Astrocyte (in vitro differentiated cells and primary cell): ENCODE measurements around the gene MAPK9. TPM values are rescaled to one million over a fixed set of nuclear protein-coding genes. Genes with fewer than 3 reads are reported as not detected.

Source experiments
- DNase-seq: peaks from one replicate; pipeline ENCODE4 v3.0.0-alpha.2; 2010; ENCODE audit warnings: low read depth
- FAIRE-seq: peaks from 2 replicates; lab custom pipeline; 2011; peaks lifted over from hg19 to GRCh38; lab: Jason Lieb, UNC
- H2AFZ ChIP-seq: 2 replicates; pipeline ENCODE4 v1.6.0; 2012; ENCODE audit warnings: low read depth, low read length, inconsistent platforms
- H3K27ac ChIP-seq: 2 replicates; pipeline ENCODE4 v1.5.1; 2011; ENCODE audit warnings: low read depth, low read length, inconsistent platforms
- H3K27me3 ChIP-seq: 2 replicates; pipeline ENCODE4 v1.6.0; 2011; ENCODE audit warnings: low read length, inconsistent platforms; ENCODE audit not compliant: insufficient read depth
- H3K36me3 ChIP-seq: 2 replicates; pipeline ENCODE4 v1.5.1; 2011; ENCODE audit warnings: low read length, inconsistent platforms; ENCODE audit not compliant: insufficient read depth
- H3K4me1 ChIP-seq: 2 replicates; pipeline ENCODE4 v1.5.1; 2011; ENCODE audit warnings: low read length, inconsistent platforms; ENCODE audit not compliant: insufficient read depth
- H3K4me2 ChIP-seq: 2 replicates; pipeline ENCODE4 v1.6.0; 2012; ENCODE audit warnings: low read length, inconsistent platforms
- H3K4me3 ChIP-seq: 2 replicates; pipeline ENCODE4 v1.5.1; 2011; ENCODE audit warnings: low read depth, mild to moderate bottlenecking, low read length, inconsistent platforms; ENCODE audit not compliant: insufficient read depth
- H3K79me2 ChIP-seq: 2 replicates; pipeline ENCODE4 v1.6.0; 2012; ENCODE audit warnings: mild to moderate bottlenecking, low read length, inconsistent platforms; ENCODE audit not compliant: insufficient read depth
- H3K9ac ChIP-seq: 2 replicates; pipeline ENCODE4 v1.6.0; 2012; ENCODE audit warnings: mild to moderate bottlenecking, low read length, inconsistent platforms
- H3K9me3 ChIP-seq: 2 replicates; pipeline ENCODE4 v1.5.1; 2012; ENCODE audit warnings: low read depth, mild to moderate bottlenecking, low read length, inconsistent platforms; ENCODE audit not compliant: insufficient read depth
- H4K20me1 ChIP-seq: 2 replicates; pipeline ENCODE4 v1.6.0; 2012; ENCODE audit warnings: low read length, inconsistent platforms; ENCODE audit not compliant: insufficient read depth
- H3K27ac Mint-ChIP-seq: one replicate; pipeline ENCODE4 v1.8.0; 2021; ENCODE audit warnings: mild to moderate bottlenecking, mixed read lengths; ENCODE audit not compliant: unreplicated experiment
- H3K27me3 Mint-ChIP-seq: one replicate; pipeline ENCODE4 v1.8.0; 2021; ENCODE audit warnings: low read depth, mixed read lengths; ENCODE audit not compliant: unreplicated experiment
- H3K36me3 Mint-ChIP-seq: one replicate; pipeline ENCODE4 v1.8.0; 2021; ENCODE audit warnings: low read depth, mixed read lengths; ENCODE audit not compliant: unreplicated experiment
- H3K4me1 Mint-ChIP-seq: one replicate; pipeline ENCODE4 v1.8.0; 2021; ENCODE audit warnings: low read depth, mixed read lengths; ENCODE audit not compliant: unreplicated experiment
- H3K4me3 Mint-ChIP-seq: one replicate; pipeline ENCODE4 v1.8.0; 2021; ENCODE audit warnings: mild to moderate bottlenecking, moderate library complexity, mixed read lengths; ENCODE audit not compliant: unreplicated experiment
- H3K9me3 Mint-ChIP-seq: one replicate; pipeline ENCODE4 v1.8.0; 2021; ENCODE audit warnings: mild to moderate bottlenecking, mixed read lengths; ENCODE audit not compliant: unreplicated experiment
- CTCF ChIP-seq: IDR thresholded peaks from 2 replicates; pipeline ENCODE4 v1.5.1; 2011; ENCODE audit warnings: low read depth, mild to moderate bottlenecking, inconsistent platforms, low read length, moderate library complexity; ENCODE audit not compliant: insufficient read depth
- EZH2 ChIP-seq: IDR thresholded peaks from 2 replicates; pipeline ENCODE4 v1.6.1; 2012; ENCODE audit warnings: mild to moderate bottlenecking, low read length, inconsistent platforms; ENCODE audit not compliant: insufficient read depth
- total RNA-seq: library from RNA; stranded (reverse); gene quantifications from 2 replicates; pipeline ENCODE4 v1.2.1, GENCODE V29; 2021

MAPK9 gene
- total RNA-seq, 1 donor from 2014 or later, result 34.0 TPM

DNA sequence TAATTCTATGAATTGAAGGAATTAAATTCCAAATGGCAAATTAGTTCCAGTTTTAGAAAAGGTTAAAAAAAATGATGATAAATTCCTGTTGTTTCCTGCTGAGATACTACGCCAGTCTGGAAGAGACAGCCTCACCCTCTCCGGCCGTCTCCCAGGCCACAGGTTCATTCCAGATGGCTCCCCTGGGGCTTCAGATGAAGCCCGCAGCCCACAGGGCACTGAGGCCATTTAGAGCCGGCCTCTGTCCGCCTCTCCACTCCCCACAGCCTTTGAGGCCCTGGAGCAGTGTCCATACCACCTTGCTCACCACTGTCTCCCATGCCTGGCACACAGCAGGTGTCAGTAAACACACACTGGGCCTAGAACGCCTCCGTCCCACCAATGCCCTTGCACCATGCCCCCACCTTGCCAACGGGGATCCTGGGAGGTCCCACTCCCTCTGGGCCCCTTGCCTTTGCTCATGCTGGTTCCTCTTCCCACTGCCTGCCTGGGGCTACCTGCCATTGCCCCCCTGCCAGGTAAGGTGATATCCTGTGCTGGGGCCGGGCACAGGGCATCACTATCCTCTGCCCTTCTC lies 35.2 kb upstream of the MAPK9 start:
- Mint-ChIP-seq H3K36me3 (peaks cover 2% of the 10 kb centered on the region), H3K9me3 (no peaks in the 10 kb centered on the region), H3K4me3 (no peak overlapping the region), H3K4me1 (peaks cover 16% of the 10 kb centered on the region), H3K27me3 (no peaks in the 10 kb centered on the region), H3K27ac (no peak overlapping the region)
- Histone ChIP-seq H3K9ac (no peak overlapping the region), H3K36me3 (peaks cover 17% of the 10 kb centered on the region), H3K4me1 (peaks cover 44% of the 10 kb centered on the region), H3K9me3 (no peaks in the 10 kb centered on the region), H2AFZ (no peak overlapping the region), H3K4me2 (no peak overlapping the region), H3K27ac (no peak overlapping the region), H3K4me3 (no peak overlapping the region), H3K79me2 (peaks cover 13% of the 10 kb centered on the region), H4K20me1 (peaks cover 21% of the 10 kb centered on the region), H3K27me3 (no peaks in the 10 kb centered on the region)
- DNase-seq, result no peak
- TF ChIP-seq EZH2 (no peak), CTCF (no peak)
- FAIRE-seq, result no peak

DNA sequence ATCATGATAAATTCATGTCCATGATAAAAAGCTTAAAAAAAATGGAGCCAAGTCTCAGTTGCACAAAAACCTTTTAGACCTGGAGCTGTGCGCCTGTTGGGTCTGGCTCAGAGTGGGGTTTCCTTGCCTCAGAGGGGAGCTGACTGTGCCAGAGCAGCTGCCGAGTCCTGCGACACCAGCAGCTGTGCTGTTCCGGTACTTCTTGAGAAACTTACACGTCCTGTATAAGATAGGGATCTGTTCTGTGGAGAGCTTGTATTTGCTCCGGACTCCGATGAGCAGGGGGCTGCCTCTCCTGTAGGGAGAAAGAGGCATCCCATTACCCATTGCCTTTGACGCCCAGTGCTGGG lies 32.7 kb upstream of the MAPK9 start:
- no peak overlapping the region for H2AFZ ChIP-seq
- no peak overlapping the region for H3K27ac ChIP-seq
- peak overlapping the region; percentile 15 for H3K4me2 ChIP-seq
- no peaks in the 10 kb centered on the region for H3K9me3 Mint-ChIP-seq
- FAIRE-seq (no peak), DNase-seq (no peak)
- no peaks in the 10 kb centered on the region for H3K4me1 Mint-ChIP-seq
- H3K4me1 ChIP-seq, result peaks cover 22% of the 10 kb centered on the region
- no peaks in the 10 kb centered on the region for H3K27me3 Mint-ChIP-seq
- no peak overlapping the region for H3K4me3 ChIP-seq
- peaks cover 4% of the 10 kb centered on the region for H3K36me3 Mint-ChIP-seq
- no peaks in the 10 kb centered on the region for H3K27me3 ChIP-seq
- peaks cover 26% of the 10 kb centered on the region for H3K36me3 ChIP-seq
- peaks cover 11% of the 10 kb centered on the region for H3K79me2 ChIP-seq
- H3K27ac Mint-ChIP-seq, result no peak overlapping the region
- peaks cover 21% of the 10 kb centered on the region for H4K20me1 ChIP-seq
- H3K9me3 ChIP-seq, result no peaks in the 10 kb centered on the region
- no peak for TF ChIP-seq EZH2
- TF ChIP-seq CTCF, result no peak
- no peak overlapping the region for H3K4me3 Mint-ChIP-seq
- peak overlapping the region; percentile 13 for H3K9ac ChIP-seq

DNA sequence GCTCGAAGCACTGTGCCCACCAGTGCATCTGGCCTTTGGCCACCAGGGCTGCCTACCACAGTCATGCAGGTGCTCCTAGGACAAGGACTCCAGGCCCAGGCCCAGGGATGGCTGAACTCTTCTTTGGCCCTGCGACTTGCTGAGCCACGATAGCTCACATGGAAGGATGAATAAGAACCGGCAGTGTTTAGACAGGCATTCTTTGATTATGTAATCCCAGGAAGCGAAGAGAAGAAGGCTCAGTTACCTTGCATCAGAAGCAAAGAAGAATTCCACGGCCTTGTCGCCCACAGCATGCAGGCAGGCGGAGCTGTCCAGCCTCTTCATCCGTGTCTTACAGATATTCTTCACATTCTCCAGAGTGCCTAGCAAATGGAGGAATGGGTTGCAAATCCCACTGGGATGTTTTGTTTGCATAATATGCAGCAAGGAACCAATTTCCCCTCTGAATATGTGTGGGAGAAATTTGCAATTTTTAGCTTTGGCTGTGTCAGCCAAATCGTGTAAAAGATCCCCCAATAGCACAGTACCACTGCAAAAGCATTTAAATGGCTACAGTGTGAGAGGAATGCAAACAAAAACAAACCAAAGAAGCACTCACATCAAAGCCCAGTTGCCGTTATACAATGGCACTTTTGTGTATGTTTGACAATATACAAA lies 32.2 kb upstream of the MAPK9 start:
- Histone ChIP-seq H3K27ac (no peak overlapping the region), H3K9ac (peak overlapping the region; percentile 13), H3K9me3 (no peaks in the 10 kb centered on the region), H3K4me2 (peak overlapping the region; percentile 15), H4K20me1 (peaks cover 21% of the 10 kb centered on the region), H3K79me2 (peaks cover 7% of the 10 kb centered on the region), H2AFZ (no peak overlapping the region), H3K36me3 (peaks cover 29% of the 10 kb centered on the region), H3K27me3 (no peaks in the 10 kb centered on the region), H3K4me1 (peaks cover 19% of the 10 kb centered on the region), H3K4me3 (no peak overlapping the region)
- Mint-ChIP-seq H3K4me1 (no peaks in the 10 kb centered on the region), H3K4me3 (no peak overlapping the region), H3K9me3 (no peaks in the 10 kb centered on the region), H3K27me3 (no peaks in the 10 kb centered on the region), H3K36me3 (peaks cover 6% of the 10 kb centered on the region), H3K27ac (no peak overlapping the region)
- no peak for TF ChIP-seq EZH2
- no peak for TF ChIP-seq CTCF
- FAIRE-seq (peak; percentile 45), DNase-seq (peak; percentile 75)
